HepG2 (cell line): ENCODE measurements around the gene PSKH1. TPM values are rescaled to one million over a fixed set of nuclear protein-coding genes. Genes with fewer than 3 reads are reported as not detected.
A peak's percentile ranks its signal among the peaks of the same experiment; 100 is the strongest.

Source experiments
- ARNTL ChIP-seq: sonication (generic); formaldehyde crosslinking; IDR thresholded peaks from 2 replicates; pipeline ENCODE4 v1.4.0; 2020; ENCODE audit warnings: mild to moderate bottlenecking, missing genetic modification reagents
- ASH2L ChIP-seq: fragments of 300-600, 200-600 bp; sonication (generic); IDR thresholded peaks from 2 replicates; pipeline ENCODE4 v1.7.0; 2017; ENCODE audit warnings: low read depth, mild to moderate bottlenecking, moderate library complexity, mixed read lengths, low read length; ENCODE audit not compliant: insufficient read length
- CCAR2 ChIP-seq: fragments of 200-400 bp; formaldehyde crosslinking; optimal IDR thresholded peaks from 2 replicates; pipeline ENCODE3; 2018; ENCODE audit warnings: low read depth, mild to moderate bottlenecking, low read length, moderate library complexity
- FOXK1 ChIP-seq: sonication (generic); formaldehyde crosslinking; IDR thresholded peaks from 2 replicates; pipeline ENCODE4 v1.4.0; 2020; ENCODE audit warnings: low read depth, missing genetic modification reagents, borderline replicate concordance
- HNF4A ChIP-seq: sonication (generic); formaldehyde crosslinking; IDR thresholded peaks from 2 replicates; pipeline ENCODE4 v1.4.0; 2020; ENCODE audit warnings: missing genetic modification reagents
- HOXA3 ChIP-seq: sonication (generic); formaldehyde crosslinking; IDR thresholded peaks from 2 replicates; pipeline ENCODE4 v1.5.0; 2020; ENCODE audit warnings: missing genetic modification reagents
- IRX3 ChIP-seq: sonication (generic); formaldehyde crosslinking; IDR thresholded peaks from 2 replicates; pipeline ENCODE4 v1.8.1; 2023; ENCODE audit warnings: mild to moderate bottlenecking, low read depth, missing genetic modification reagents, borderline replicate concordance
- REST ChIP-seq, 2 experiments: IDR thresholded peaks; 2 replicates each; pipeline ENCODE4 v1.6.1; 2011 to 2012; ENCODE audit warnings: low read length in 2 of 2, borderline replicate concordance in 1 of 2, low read depth in 1 of 2, mild to moderate bottlenecking in 1 of 2, moderate library complexity in 1 of 2
- RFX1 ChIP-seq: fragments of 450-650 bp; IDR thresholded peaks from 2 replicates; pipeline ENCODE4 v1.6.1; 2017
- SAFB2 ChIP-seq: sonication (generic); formaldehyde crosslinking; IDR thresholded peaks from 2 replicates; pipeline ENCODE4 v1.5.1; 2020; ENCODE audit warnings: missing genetic modification reagents, low read depth, mild to moderate bottlenecking, borderline replicate concordance
- SOX13 ChIP-seq, 3 experiments: fragments of 450-650 bp in 1 of 3; sonication (generic) in 1 of 3; formaldehyde crosslinking in 1 of 3; IDR thresholded peaks in 2 of 3; conservative IDR thresholded peaks in 1 of 3; 2 replicates each; pipeline versions ENCODE4 v1.5.0 to v1.6.1; 2016 to 2020; ENCODE audit warnings: antibody characterized with exemption in 1 of 3, mild to moderate bottlenecking in 1 of 3, missing compliant biosample characterization in 1 of 3, missing genetic modification reagents in 1 of 3, moderate library complexity in 1 of 3
- STAG1 ChIP-seq: sonication (generic); formaldehyde crosslinking; IDR thresholded peaks from 2 replicates; pipeline ENCODE4 v1.4.0; 2020; ENCODE audit warnings: missing genetic modification reagents
- YEATS4 ChIP-seq: sonication (generic); formaldehyde crosslinking; IDR thresholded peaks from 2 replicates; pipeline ENCODE4 v1.4.0; 2020; ENCODE audit warnings: missing genetic modification reagents, borderline replicate concordance
- ZFP82 ChIP-seq: sonication (generic); formaldehyde crosslinking; IDR thresholded peaks from 2 replicates; pipeline ENCODE4 v1.5.1; 2020; ENCODE audit warnings: mild to moderate bottlenecking, missing genetic modification reagents, borderline replicate concordance
- ZMYM3 ChIP-seq: sonication (generic); formaldehyde crosslinking; IDR thresholded peaks from 2 replicates; pipeline ENCODE4 v1.5.1; 2020; ENCODE audit warnings: mild to moderate bottlenecking, missing genetic modification reagents
- ZNF18 ChIP-seq: sonication (generic); formaldehyde crosslinking; IDR thresholded peaks from 2 replicates; pipeline ENCODE4 v1.8.0; 2022; ENCODE audit warnings: mild to moderate bottlenecking, missing genetic modification reagents; ENCODE audit not compliant: insufficient replicate concordance
- ZNF207 ChIP-seq: fragments of 450-650 bp; IDR thresholded peaks from 2 replicates; pipeline ENCODE4 v1.6.1; 2016; ENCODE audit warnings: antibody characterized with exemption, borderline replicate concordance
- ZNF30 ChIP-seq: sonication (generic); formaldehyde crosslinking; IDR thresholded peaks from 2 replicates; pipeline ENCODE4 v1.5.0; 2020; ENCODE audit warnings: mild to moderate bottlenecking, missing genetic modification reagents
- ZNF383 ChIP-seq: sonication (generic); formaldehyde crosslinking; IDR thresholded peaks from 2 replicates; pipeline ENCODE4 v1.4.0; 2020; ENCODE audit warnings: missing genetic modification reagents, mild to moderate bottlenecking, borderline replicate concordance
- ZNF451 ChIP-seq: sonication (generic); formaldehyde crosslinking; IDR thresholded peaks from 2 replicates; pipeline ENCODE4 v1.5.0; 2020; ENCODE audit warnings: mild to moderate bottlenecking, missing genetic modification reagents
- ZNF546 ChIP-seq: sonication (generic); formaldehyde crosslinking; conservative IDR thresholded peaks from 2 replicates; pipeline ENCODE4 v1.8.1; 2023; ENCODE audit warnings: mild to moderate bottlenecking, missing genetic modification reagents
- ZNF580 ChIP-seq: IDR thresholded peaks from 2 replicates; pipeline ENCODE4 v1.6.1; 2016; ENCODE audit warnings: low read depth, borderline replicate concordance
- ZNF709 ChIP-seq: sonication (generic); formaldehyde crosslinking; IDR thresholded peaks from 2 replicates; pipeline ENCODE4 v1.5.0; 2020; ENCODE audit warnings: mild to moderate bottlenecking, missing genetic modification reagents
- ZNF775 ChIP-seq: sonication (generic); formaldehyde crosslinking; IDR thresholded peaks from 2 replicates; pipeline ENCODE4 v1.4.0; 2020; ENCODE audit warnings: missing genetic modification reagents, mild to moderate bottlenecking, moderate library complexity, borderline replicate concordance
- ZNF850 ChIP-seq: sonication (generic); formaldehyde crosslinking; conservative IDR thresholded peaks from 2 replicates; pipeline ENCODE4 v1.9.0; 2021; ENCODE audit warnings: mild to moderate bottlenecking, missing genetic modification reagents
- ZSCAN21 ChIP-seq: sonication (generic); formaldehyde crosslinking; IDR thresholded peaks from 2 replicates; pipeline ENCODE4 v1.8.0; 2022; ENCODE audit warnings: mild to moderate bottlenecking, missing genetic modification reagents, moderate library complexity, borderline replicate concordance
- polyA plus RNA-seq, 8 experiments: library from polyadenylated mRNA; depleted of rRNA in 3 of 8; stranded (reverse) in 7 of 8; unstranded in 1 of 8; fragments of >200 nt; fragmentation: Illumina TruSeq in 4 of 8; extraction: Trizol in 4 of 8; gene quantifications; 2 replicates each; pipeline versions ENCODE4 v1.2.1 to v1.2.3, GENCODE V29; 2011 to 2016; ENCODE audit warnings: low read depth in 4 of 8, missing spikeins in 1 of 8, mixed read lengths in 1 of 8; ENCODE audit not compliant: insufficient read depth in 1 of 8
- total RNA-seq, 5 experiments: library from RNA; depleted of rRNA; stranded (reverse); fragments of >200 nt; fragmentation: Illumina TruSeq; extraction: Trizol; gene quantifications; 2 replicates each; pipeline ENCODE4 v1.2.3, GENCODE V29; 2016; ENCODE audit warnings: low read depth in 1 of 5

PSKH1 gene
- total and polyA plus RNA-seq, 2 of the 13 experiments (the other 11 are each of a cell fraction or from before 2014, with no cell fraction given), result 8.4 to 19.1 TPM

- TF ChIP-seq SOX13 (IDR thresholded peaks at IDR 0.05), result no peak
- TF ChIP-seq SOX13 (CRISPR knock-in tag; conservative IDR thresholded peaks at IDR 0.05 in 1 of 2, IDR thresholded peaks at IDR 0.05 in 1 of 2), result peak in 1 of 2 experiments; percentile 61; a peak in 2 of 4 replicates
- no peak for TF ChIP-seq ZNF580 (CRISPR knock-in tag)
- peak; percentile 76 for TF ChIP-seq ASH2L
- TF ChIP-seq ZMYM3 (CRISPR knock-in tag), result 0 out of 2 replicates have a peak, but pooled peaks have one; percentile 34
- TF ChIP-seq CCAR2, result peak; percentile 75
- peak; percentile 66; the same call in 1 of the 2 replicates for TF ChIP-seq ARNTL (CRISPR knock-in tag)
- 0 out of 2 replicates have a peak, but pooled peaks have one; percentile 35 for TF ChIP-seq FOXK1
- no peak for TF ChIP-seq RFX1
- no peak for TF ChIP-seq ZNF207
- no peak for TF ChIP-seq STAG1
- TF ChIP-seq ZNF383 (CRISPR knock-in tag), result 0 out of 2 replicates have a peak, but pooled peaks have one; percentile 4
- TF ChIP-seq YEATS4 (CRISPR knock-in tag), result peak; percentile 20; the same call in 1 of the 2 replicates
- TF ChIP-seq REST (IDR thresholded peaks at IDR 0.05; ENCODE audit: borderline replicate concordance in 1 of 2, low read depth in 1 of 2, low read length in 2 of 2), result peak in 1 of 2 experiments; percentile 80; a peak in 2 of 4 replicates
- no peak for TF ChIP-seq ZNF850 (CRISPR knock-in tag)
- TF ChIP-seq ZSCAN21 (CRISPR knock-in tag), result peak; percentile 51; the same call in 1 of the 2 replicates
- TF ChIP-seq SAFB2 (CRISPR knock-in tag), result no peak
- no peak for TF ChIP-seq ZNF709
- TF ChIP-seq ZNF775 (CRISPR knock-in tag), result no peak
- peak; percentile 65 for TF ChIP-seq HOXA3 (CRISPR knock-in tag)
- peak; percentile 94 for TF ChIP-seq HNF4A
- TF ChIP-seq ZFP82 (CRISPR knock-in tag), result no peak
- TF ChIP-seq ZNF30 (CRISPR knock-in tag), result no peak
- no peak for TF ChIP-seq ZNF451 (CRISPR knock-in tag)
- no peak for TF ChIP-seq IRX3 (CRISPR knock-in tag)
- TF ChIP-seq ZNF18 (CRISPR knock-in tag), result peak; percentile 95
- no peak for TF ChIP-seq ZNF546 (CRISPR knock-in tag)
Measured at GRCh38 chr16:67943256-67943618, 50.2 kb downstream of the PSKH1 start (continued).
